RWPE2 (cell line): ENCODE measurements around the gene KIAA1671.

Source experiments
- ATAC-seq: fragments of 200-7000 bp; cut with Tn5 transposase; 3 replicates; pipeline ENCODE4 v1.9.1; 2021; ENCODE audit warnings: low read depth
- DNase-seq: peaks from one replicate; pipeline ENCODE4 v3.0.0-alpha.2; 2020; ENCODE audit warnings: low spot score
- H3K27ac ChIP-seq: fragments of 450-650 bp; 2 replicates; pipeline ENCODE4 v1.5.1; 2017; ENCODE audit warnings: mild to moderate bottlenecking; ENCODE audit not compliant: poor library complexity, severe bottlenecking
- H3K27me3 ChIP-seq: fragments of 250-450 bp; sonication (Bioruptor Pico); 2 replicates; pipeline ENCODE4 v1.5.1; 2021; ENCODE audit warnings: mild to moderate bottlenecking, moderate library complexity; ENCODE audit not compliant: insufficient read depth, poor library complexity, severe bottlenecking
- H3K36me3 ChIP-seq: fragments of 250-450 bp; sonication (Bioruptor Pico); 2 replicates; pipeline ENCODE4 v1.5.1; 2020; ENCODE audit warnings: low read depth, mild to moderate bottlenecking, moderate library complexity
- H3K4me1 ChIP-seq: fragments of 250-450 bp; sonication (Bioruptor Pico); 2 replicates; pipeline ENCODE4 v1.5.1; 2021; ENCODE audit warnings: mild to moderate bottlenecking, moderate library complexity; ENCODE audit not compliant: insufficient read depth, poor library complexity, severe bottlenecking
- H3K4me3 ChIP-seq: fragments of 250-450 bp; sonication (Bioruptor Pico); 2 replicates; pipeline ENCODE4 v1.5.1; 2021; ENCODE audit warnings: mild to moderate bottlenecking, moderate library complexity; ENCODE audit not compliant: severe bottlenecking
- H3K9me3 ChIP-seq: fragments of 250-450 bp; sonication (Bioruptor Pico); 2 replicates; pipeline ENCODE4 v1.5.1; 2021; ENCODE audit warnings: mild to moderate bottlenecking, moderate library complexity; ENCODE audit not compliant: severe bottlenecking
- CTCF ChIP-seq: fragments of 450-650 bp; IDR thresholded peaks from one replicate; pipeline ENCODE4 v1.5.1; 2017; ENCODE audit warnings: mild to moderate bottlenecking, moderate library complexity; ENCODE audit not compliant: poor library complexity, severe bottlenecking

The KIAA1671 gene

GRCh38 chr22:25144522-25144921, 192.0 kb downstream of the KIAA1671 start:
- DNase-seq = no peak
- Histone ChIP-seq H3K9me3 (no peaks in the 10 kb centered on the region), H3K4me3 (no peak overlapping the region), H3K27me3 (no peaks in the 10 kb centered on the region), H3K4me1 (no peaks in the 10 kb centered on the region), H3K36me3 (no peaks in the 10 kb centered on the region; the same call in 1 of the 2 replicates), H3K27ac (no peak overlapping the region)
- no peak for ATAC-seq
- no peak for TF ChIP-seq CTCF

GRCh38 chr22:25146307-25146706, 193.8 kb downstream of the KIAA1671 start:
- ATAC-seq = no peak
- Histone ChIP-seq H3K27me3 (no peaks in the 10 kb centered on the region), H3K36me3 (no peaks in the 10 kb centered on the region; the same call in 1 of the 2 replicates), H3K4me3 (no peak overlapping the region), H3K4me1 (no peaks in the 10 kb centered on the region), H3K27ac (no peak overlapping the region), H3K9me3 (no peaks in the 10 kb centered on the region)
- DNase-seq = no peak
- no peak for TF ChIP-seq CTCF

- no peak for DNase-seq
- H3K27me3 ChIP-seq = no peaks in the 10 kb centered on the region
- H3K4me3 ChIP-seq = no peak overlapping the region
- no peaks in the 10 kb centered on the region for H3K4me1 ChIP-seq
- H3K9me3 ChIP-seq = no peaks in the 10 kb centered on the region
- TF ChIP-seq CTCF = no peak
- no peak for ATAC-seq
- H3K36me3 ChIP-seq = no peaks in the 10 kb centered on the region; the same call in 1 of the 2 replicates
- H3K27ac ChIP-seq = no peak overlapping the region
Measured at GRCh38 chr22:25146906-25147641, 194.6 kb downstream of the KIAA1671 start.

GRCh38 chr22:25147642-25147928, 195.1 kb downstream of the KIAA1671 start:
- H3K9me3 ChIP-seq = no peaks in the 10 kb centered on the region
- H3K4me1 ChIP-seq = no peaks in the 10 kb centered on the region
- no peak for ATAC-seq
- DNase-seq = no peak
- TF ChIP-seq CTCF = no peak
- no peaks in the 10 kb centered on the region; the same call in 1 of the 2 replicates for H3K36me3 ChIP-seq
- no peaks in the 10 kb centered on the region for H3K27me3 ChIP-seq
- no peak overlapping the region for H3K4me3 ChIP-seq
- H3K27ac ChIP-seq = no peak overlapping the region

- no peak overlapping the region for H3K4me3 ChIP-seq
- no peak overlapping the region for H3K27ac ChIP-seq
- DNase-seq (no peak), ATAC-seq (peak; percentile 46; the same call in 2 of the 3 replicates)
- no peaks in the 10 kb centered on the region; the same call in 1 of the 2 replicates for H3K36me3 ChIP-seq
- H3K27me3 ChIP-seq = no peaks in the 10 kb centered on the region
- H3K9me3 ChIP-seq = no peaks in the 10 kb centered on the region
- no peak for TF ChIP-seq CTCF
- H3K4me1 ChIP-seq = no peaks in the 10 kb centered on the region
Measured at GRCh38 chr22:25148149-25148691, 195.7 kb downstream of the KIAA1671 start.
